Progenitor cell of endocrine pancreas (in vitro differentiated cells): ENCODE results near the gene PRKCE. TPM values are rescaled to one million over a fixed set of nuclear protein-coding genes. Genes with fewer than 3 reads are reported as not detected.

Experiments
- DNase-seq: peaks from one replicate; pipeline ENCODE4 v3.0.0; 2021; ENCODE audit warnings: low spot score; ENCODE audit not compliant: unreplicated experiment
- H3K27ac Mint-ChIP-seq: 2 replicates; pipeline ENCODE4 v1.8.0; 2021; ENCODE audit warnings: mild to moderate bottlenecking, moderate library complexity, mixed read lengths
- H3K27me3 Mint-ChIP-seq: 2 replicates; pipeline ENCODE4 v1.8.0; 2021; ENCODE audit warnings: mixed read lengths
- H3K36me3 Mint-ChIP-seq: 2 replicates; pipeline ENCODE4 v1.8.0; 2022; ENCODE audit warnings: mixed read lengths; ENCODE audit not compliant: insufficient read depth
- H3K4me1 Mint-ChIP-seq: 2 replicates; pipeline ENCODE4 v1.8.0; 2021; ENCODE audit warnings: low read depth, mixed read lengths
- H3K4me3 Mint-ChIP-seq: 2 replicates; pipeline ENCODE4 v1.8.0; 2021; ENCODE audit warnings: low read depth, mild to moderate bottlenecking, moderate library complexity, mixed read lengths
- H3K9me3 Mint-ChIP-seq: 2 replicates; pipeline ENCODE4 v1.8.0; 2021; ENCODE audit warnings: low read depth, mixed read lengths
- CTCF ChIP-seq: fragments of 200-600 bp; sonication (generic); IDR thresholded peaks from one replicate; pipeline ENCODE4 v1.5.0; 2021; ENCODE audit warnings: antibody characterized with exemption, mild to moderate bottlenecking; ENCODE audit not compliant: unreplicated experiment
- total RNA-seq: library from RNA; stranded (reverse); gene quantifications from 2 replicates; pipeline ENCODE4 v1.2.1, GENCODE V29; 2021

The PRKCE gene
- total RNA-seq, 1 donor from 2014 or later, result 4.2 TPM

- Mint-ChIP-seq H3K27ac (no peak overlapping the region), H3K4me1 (peaks cover 18% of the 10 kb centered on the region), H3K9me3 (peaks cover 13% of the 10 kb centered on the region), H3K27me3 (no peaks in the 10 kb centered on the region), H3K36me3 (no peaks in the 10 kb centered on the region), H3K4me3 (no peak overlapping the region)
- TF ChIP-seq CTCF, result no peak
- DNase-seq, result no peak
Observed at GRCh38 chr2:46024146-46024779, 372.8 kb downstream of the PRKCE start.

- Mint-ChIP-seq H3K4me1 (peaks cover 18% of the 10 kb centered on the region), H3K27me3 (no peaks in the 10 kb centered on the region), H3K36me3 (no peaks in the 10 kb centered on the region), H3K9me3 (peaks cover 13% of the 10 kb centered on the region), H3K4me3 (no peak overlapping the region), H3K27ac (peak overlapping the region; percentile 71)
- no peak for DNase-seq
- no peak for TF ChIP-seq CTCF
Observed at GRCh38 chr2:46025081-46025480, 373.6 kb downstream of the PRKCE start.

GRCh38 chr2:46025676-46026075, 374.2 kb downstream of the PRKCE start:
- H3K9me3 Mint-ChIP-seq, result peaks cover 10% of the 10 kb centered on the region
- no peaks in the 10 kb centered on the region for H3K36me3 Mint-ChIP-seq
- no peak for DNase-seq
- no peaks in the 10 kb centered on the region for H3K27me3 Mint-ChIP-seq
- peak overlapping the region; percentile 20 for H3K4me3 Mint-ChIP-seq
- H3K27ac Mint-ChIP-seq, result no peak overlapping the region
- H3K4me1 Mint-ChIP-seq, result peaks cover 18% of the 10 kb centered on the region
- no peak for TF ChIP-seq CTCF

GRCh38 chr2:46026431-46026830, 375.0 kb downstream of the PRKCE start:
- no peaks in the 10 kb centered on the region for H3K36me3 Mint-ChIP-seq
- H3K4me3 Mint-ChIP-seq, result no peak overlapping the region
- peaks cover 7% of the 10 kb centered on the region for H3K9me3 Mint-ChIP-seq
- H3K4me1 Mint-ChIP-seq, result peaks cover 18% of the 10 kb centered on the region
- no peak for TF ChIP-seq CTCF
- no peak for DNase-seq
- H3K27me3 Mint-ChIP-seq, result no peaks in the 10 kb centered on the region
- no peak overlapping the region for H3K27ac Mint-ChIP-seq

GRCh38 chr2:46029332-46029811, 377.9 kb downstream of the PRKCE start:
- no peaks in the 10 kb centered on the region for H3K9me3 Mint-ChIP-seq
- no peak overlapping the region for H3K4me3 Mint-ChIP-seq
- H3K4me1 Mint-ChIP-seq, result peaks cover 18% of the 10 kb centered on the region
- H3K36me3 Mint-ChIP-seq, result no peaks in the 10 kb centered on the region
- DNase-seq, result no peak
- no peaks in the 10 kb centered on the region for H3K27me3 Mint-ChIP-seq
- TF ChIP-seq CTCF, result no peak
- H3K27ac Mint-ChIP-seq, result no peak overlapping the region
